Measurements from ENCODE around the gene SNAP47.
"Not testable (repeated sequence)": the region's sequence is repeated elsewhere in the genome, so short reads cannot be mapped to it uniquely, and the experiment has no call there.

The SNAP47 gene

GRCh38 chr1:227734856-227735538 lies at the start of gene SNAP47, which contains the start of gene JMJD4:
Gene SNAP47, plus strand, starts transcription at chr1:227735435. Its CDS starts 12,302 bp downstream, at chr1:227747737.
Gene JMJD4, minus strand, starts transcription at chr1:227735302. Its CDS starts 29 bp downstream, at chr1:227735273.
- DNase-seq (ENCODE audit: low spot score) = peak; percentile 87

- no peak for DNase-seq (ENCODE audit: low spot score)
Measured at GRCh38 chr1:227685807-227686206, 49.4 kb upstream of the SNAP47 start.

- DNase-seq (ENCODE audit: low spot score) = no peak
Measured at GRCh38 chr1:227697321-227697864, 37.8 kb upstream of the SNAP47 start.

- DNase-seq (ENCODE audit: low spot score) = not testable (repeated sequence)
Measured at GRCh38 chr1:227701631-227702030, 33.6 kb upstream of the SNAP47 start.

- DNase-seq (ENCODE audit: low spot score) = no peak
Measured at GRCh38 chr1:227707846-227708245, 27.4 kb upstream of the SNAP47 start.

- no peak for DNase-seq (ENCODE audit: low spot score)
Measured at GRCh38 chr1:227709451-227709850, 25.8 kb upstream of the SNAP47 start.

GRCh38 chr1:227710474-227710873 lies 24.8 kb upstream of the SNAP47 start:
- not testable (repeated sequence) for DNase-seq (ENCODE audit: low spot score)

GRCh38 chr1:227712648-227713047 lies 22.6 kb upstream of the SNAP47 start:
- DNase-seq (ENCODE audit: low spot score) = no peak

- DNase-seq (ENCODE audit: low spot score) = no peak
Measured at GRCh38 chr1:227718932-227719331, 16.3 kb upstream of the SNAP47 start.

- DNase-seq (ENCODE audit: low spot score) = no peak
Measured at GRCh38 chr1:227723474-227723873, 11.8 kb upstream of the SNAP47 start.

- no peak for DNase-seq (ENCODE audit: low spot score)
Measured at GRCh38 chr1:227725046-227725445, 10.2 kb upstream of the SNAP47 start.

GRCh38 chr1:227726318-227726717 lies 8.9 kb upstream of the SNAP47 start:
- DNase-seq (ENCODE audit: low spot score) = no peak

- no peak for DNase-seq (ENCODE audit: low spot score)
Measured at GRCh38 chr1:227726924-227727599, 8.2 kb upstream of the SNAP47 start.

GRCh38 chr1:227728059-227728891 lies 7.0 kb upstream of the SNAP47 start:
- peak; percentile 74 for DNase-seq (ENCODE audit: low spot score)

- no peak for DNase-seq (ENCODE audit: low spot score)
Measured at GRCh38 chr1:227728892-227729143, 6.4 kb upstream of the SNAP47 start.

- DNase-seq (ENCODE audit: low spot score) = peak; percentile 37
Measured at GRCh38 chr1:227729144-227729880, 5.9 kb upstream of the SNAP47 start.

- DNase-seq (ENCODE audit: low spot score) = peak; percentile 79
Measured at GRCh38 chr1:227729881-227730629, 5.2 kb upstream of the SNAP47 start.

GRCh38 chr1:227730630-227731151 lies 4.5 kb upstream of the SNAP47 start:
- DNase-seq (ENCODE audit: low spot score) = no peak

- no peak for DNase-seq (ENCODE audit: low spot score)
Measured at GRCh38 chr1:227731241-227731677, 4.0 kb upstream of the SNAP47 start.

GRCh38 chr1:227731696-227732585 lies 3.3 kb upstream of the SNAP47 start:
- no peak for DNase-seq (ENCODE audit: low spot score)
